Cardiac muscle cell (in vitro differentiated cells and primary cell): ENCODE measurements around the gene TSHR. TPM values are rescaled to one million over a fixed set of nuclear protein-coding genes. Genes with fewer than 3 reads are reported as not detected.

Source experiments
- DNase-seq, 2 donors: peaks; one replicate each; pipeline versions ENCODE4 v3.0.0 to v3.0.0-alpha.2; 2010 to 2017; ENCODE audit warnings: low read depth in 1 of 2, low spot score in 1 of 2
- H3K27ac ChIP-seq: fragments of 200-600 bp; sonication (generic); 2 replicates; pipeline ENCODE4 v1.5.1; 2016
- H3K27me3 ChIP-seq: fragments of 200-600 bp; sonication (generic); 2 replicates; pipeline ENCODE4 v1.6.0; 2016; ENCODE audit warnings: control low read depth
- H3K36me3 ChIP-seq: fragments of 200-600 bp; sonication (generic); 2 replicates; pipeline ENCODE4 v1.5.1; 2016; ENCODE audit warnings: control low read depth
- H3K4me1 ChIP-seq: fragments of 200-600 bp; sonication (generic); 2 replicates; pipeline ENCODE4 v1.8.1; 2017; ENCODE audit warnings: low read depth, mild to moderate bottlenecking, mixed run types
- H3K4me3 ChIP-seq: fragments of 200-600 bp; sonication (generic); 2 replicates; pipeline ENCODE4 v1.5.1; 2016; ENCODE audit warnings: mild to moderate bottlenecking
- H3K9me3 ChIP-seq: fragments of 200-600 bp; sonication (generic); 2 replicates; pipeline ENCODE4 v1.5.1; 2017; ENCODE audit warnings: low read depth, mild to moderate bottlenecking, control low read depth
- CTCF ChIP-seq: IDR thresholded peaks from 2 replicates; pipeline ENCODE4 v1.5.1; 2012; ENCODE audit warnings: low read depth, mild to moderate bottlenecking, low read length
- polyA plus RNA-seq: library from polyadenylated mRNA; unstranded; fragments of >200 nt; fragmentation: Nextera tagmentation; extraction: Ambion mirVana; gene quantifications from 2 replicates; pipeline ENCODE4 v1.2.1, GENCODE V29; 2016
- total RNA-seq: library from RNA; depleted of rRNA; stranded (reverse); fragments of >200 nt; gene quantifications from 2 replicates; pipeline ENCODE4 v1.2.3, GENCODE V29; 2016

TSHR gene
- total and polyA plus RNA-seq, 2 experiments from 2014 or later: 0.38 to 1.2 TPM

GRCh38 chr14:81141426-81141825, 186.0 kb downstream of the TSHR start:
- no peaks in the 10 kb centered on the region for H3K27me3 ChIP-seq

GRCh38 chr14:81143793-81144192, 188.4 kb downstream of the TSHR start:
- no peak for TF ChIP-seq CTCF
- Histone ChIP-seq H3K36me3 (no peaks in the 10 kb centered on the region), H3K9me3 (no peaks in the 10 kb centered on the region), H3K4me3 (no peak overlapping the region), H3K27me3 (no peaks in the 10 kb centered on the region), H3K27ac (no peak overlapping the region), H3K4me1 (no peaks in the 10 kb centered on the region)
- no peak for DNase-seq

More at GRCh38 chr14:81141426-81141825, 186.0 kb downstream of the TSHR start:
- no peaks in the 10 kb centered on the region for H3K9me3 ChIP-seq
- H3K4me3 ChIP-seq: no peak overlapping the region
- DNase-seq: no peak
- TF ChIP-seq CTCF: no peak
- H3K36me3 ChIP-seq: no peaks in the 10 kb centered on the region
- no peak overlapping the region for H3K27ac ChIP-seq
- H3K4me1 ChIP-seq: no peaks in the 10 kb centered on the region

GRCh38 chr14:81144824-81145603, 189.6 kb downstream of the TSHR start:
- no peak overlapping the region for H3K4me3 ChIP-seq

GRCh38 chr14:81147140-81147897, 191.9 kb downstream of the TSHR start:
- H3K4me1 ChIP-seq: no peaks in the 10 kb centered on the region
- TF ChIP-seq CTCF: no peak
- no peaks in the 10 kb centered on the region for H3K36me3 ChIP-seq
- H3K27ac ChIP-seq: no peak overlapping the region
- DNase-seq: no peak
- H3K27me3 ChIP-seq: no peaks in the 10 kb centered on the region
- no peaks in the 10 kb centered on the region for H3K9me3 ChIP-seq
- H3K4me3 ChIP-seq: no peak overlapping the region

More at GRCh38 chr14:81144824-81145603, 189.6 kb downstream of the TSHR start:
- Histone ChIP-seq H3K27ac (no peak overlapping the region), H3K36me3 (no peaks in the 10 kb centered on the region), H3K27me3 (no peaks in the 10 kb centered on the region), H3K9me3 (no peaks in the 10 kb centered on the region), H3K4me1 (no peaks in the 10 kb centered on the region)
- no peak for TF ChIP-seq CTCF
- DNase-seq: no peak

- DNase-seq: no peak
- no peaks in the 10 kb centered on the region for H3K27me3 ChIP-seq
- H3K4me1 ChIP-seq: no peaks in the 10 kb centered on the region
- no peaks in the 10 kb centered on the region for H3K9me3 ChIP-seq
- H3K36me3 ChIP-seq: no peaks in the 10 kb centered on the region
- TF ChIP-seq CTCF: no peak
- H3K4me3 ChIP-seq: no peak overlapping the region
- H3K27ac ChIP-seq: no peak overlapping the region
These were observed 193.2 kb downstream of the TSHR start for GRCh38 chr14:81148635-81149034.
